ENCODE results near the gene DFFB.

DNA sequence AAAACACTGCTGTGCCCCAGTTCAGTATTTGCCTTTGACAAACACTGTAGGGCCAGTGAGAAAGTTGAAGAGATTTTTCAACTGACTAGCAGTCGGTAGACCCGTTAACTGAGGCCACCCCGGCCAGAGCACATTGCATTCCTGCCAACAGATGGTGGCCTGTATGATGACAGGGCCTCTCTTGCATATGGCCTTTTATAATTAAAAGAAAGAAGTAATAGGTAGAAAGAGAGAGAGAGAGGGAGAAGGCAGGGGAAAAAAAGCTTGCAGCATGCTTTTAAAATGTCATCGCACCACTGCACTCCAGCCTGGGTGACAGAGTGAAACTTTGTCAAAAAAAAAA lies 47.5 kb downstream of the DFFB start:
- TF ChIP-seq, protein P1, sequence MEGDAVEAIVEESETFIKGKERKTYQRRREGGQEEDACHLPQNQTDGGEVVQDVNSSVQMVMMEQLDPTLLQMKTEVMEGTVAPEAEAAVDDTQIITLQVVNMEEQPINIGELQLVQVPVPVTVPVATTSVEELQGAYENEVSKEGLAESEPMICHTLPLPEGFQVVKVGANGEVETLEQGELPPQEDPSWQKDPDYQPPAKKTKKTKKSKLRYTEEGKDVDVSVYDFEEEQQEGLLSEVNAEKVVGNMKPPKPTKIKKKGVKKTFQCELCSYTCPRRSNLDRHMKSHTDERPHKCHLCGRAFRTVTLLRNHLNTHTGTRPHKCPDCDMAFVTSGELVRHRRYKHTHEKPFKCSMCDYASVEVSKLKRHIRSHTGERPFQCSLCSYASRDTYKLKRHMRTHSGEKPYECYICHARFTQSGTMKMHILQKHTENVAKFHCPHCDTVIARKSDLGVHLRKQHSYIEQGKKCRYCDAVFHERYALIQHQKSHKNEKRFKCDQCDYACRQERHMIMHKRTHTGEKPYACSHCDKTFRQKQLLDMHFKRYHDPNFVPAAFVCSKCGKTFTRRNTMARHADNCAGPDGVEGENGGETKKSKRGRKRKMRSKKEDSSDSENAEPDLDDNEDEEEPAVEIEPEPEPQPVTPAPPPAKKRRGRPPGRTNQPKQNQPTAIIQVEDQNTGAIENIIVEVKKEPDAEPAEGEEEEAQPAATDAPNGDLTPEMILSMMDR (IDR thresholded peaks at IDR 0.05; ENCODE audit: insufficient read depth, low read length): no peak
- TF ChIP-seq, protein P2, sequence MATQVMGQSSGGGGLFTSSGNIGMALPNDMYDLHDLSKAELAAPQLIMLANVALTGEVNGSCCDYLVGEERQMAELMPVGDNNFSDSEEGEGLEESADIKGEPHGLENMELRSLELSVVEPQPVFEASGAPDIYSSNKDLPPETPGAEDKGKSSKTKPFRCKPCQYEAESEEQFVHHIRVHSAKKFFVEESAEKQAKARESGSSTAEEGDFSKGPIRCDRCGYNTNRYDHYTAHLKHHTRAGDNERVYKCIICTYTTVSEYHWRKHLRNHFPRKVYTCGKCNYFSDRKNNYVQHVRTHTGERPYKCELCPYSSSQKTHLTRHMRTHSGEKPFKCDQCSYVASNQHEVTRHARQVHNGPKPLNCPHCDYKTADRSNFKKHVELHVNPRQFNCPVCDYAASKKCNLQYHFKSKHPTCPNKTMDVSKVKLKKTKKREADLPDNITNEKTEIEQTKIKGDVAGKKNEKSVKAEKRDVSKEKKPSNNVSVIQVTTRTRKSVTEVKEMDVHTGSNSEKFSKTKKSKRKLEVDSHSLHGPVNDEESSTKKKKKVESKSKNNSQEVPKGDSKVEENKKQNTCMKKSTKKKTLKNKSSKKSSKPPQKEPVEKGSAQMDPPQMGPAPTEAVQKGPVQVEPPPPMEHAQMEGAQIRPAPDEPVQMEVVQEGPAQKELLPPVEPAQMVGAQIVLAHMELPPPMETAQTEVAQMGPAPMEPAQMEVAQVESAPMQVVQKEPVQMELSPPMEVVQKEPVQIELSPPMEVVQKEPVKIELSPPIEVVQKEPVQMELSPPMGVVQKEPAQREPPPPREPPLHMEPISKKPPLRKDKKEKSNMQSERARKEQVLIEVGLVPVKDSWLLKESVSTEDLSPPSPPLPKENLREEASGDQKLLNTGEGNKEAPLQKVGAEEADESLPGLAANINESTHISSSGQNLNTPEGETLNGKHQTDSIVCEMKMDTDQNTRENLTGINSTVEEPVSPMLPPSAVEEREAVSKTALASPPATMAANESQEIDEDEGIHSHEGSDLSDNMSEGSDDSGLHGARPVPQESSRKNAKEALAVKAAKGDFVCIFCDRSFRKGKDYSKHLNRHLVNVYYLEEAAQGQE (IDR thresholded peaks at IDR 0.05; ENCODE audit: insufficient replicate concordance, low read depth): no peak
